ENCODE measurements around the gene RALGAPB. TPM values are rescaled to one million over a fixed set of nuclear protein-coding genes. Genes with fewer than 3 reads are reported as not detected.
A peak's percentile ranks its signal among the peaks of the same experiment; 100 is the strongest.

The RALGAPB gene
- total and polyA plus RNA-seq, 2 of the 13 experiments (the other 11 are each of a cell fraction or from before 2014, with no cell fraction given), result 17.6 to 30.6 TPM

- TF ChIP-seq, protein P1, sequence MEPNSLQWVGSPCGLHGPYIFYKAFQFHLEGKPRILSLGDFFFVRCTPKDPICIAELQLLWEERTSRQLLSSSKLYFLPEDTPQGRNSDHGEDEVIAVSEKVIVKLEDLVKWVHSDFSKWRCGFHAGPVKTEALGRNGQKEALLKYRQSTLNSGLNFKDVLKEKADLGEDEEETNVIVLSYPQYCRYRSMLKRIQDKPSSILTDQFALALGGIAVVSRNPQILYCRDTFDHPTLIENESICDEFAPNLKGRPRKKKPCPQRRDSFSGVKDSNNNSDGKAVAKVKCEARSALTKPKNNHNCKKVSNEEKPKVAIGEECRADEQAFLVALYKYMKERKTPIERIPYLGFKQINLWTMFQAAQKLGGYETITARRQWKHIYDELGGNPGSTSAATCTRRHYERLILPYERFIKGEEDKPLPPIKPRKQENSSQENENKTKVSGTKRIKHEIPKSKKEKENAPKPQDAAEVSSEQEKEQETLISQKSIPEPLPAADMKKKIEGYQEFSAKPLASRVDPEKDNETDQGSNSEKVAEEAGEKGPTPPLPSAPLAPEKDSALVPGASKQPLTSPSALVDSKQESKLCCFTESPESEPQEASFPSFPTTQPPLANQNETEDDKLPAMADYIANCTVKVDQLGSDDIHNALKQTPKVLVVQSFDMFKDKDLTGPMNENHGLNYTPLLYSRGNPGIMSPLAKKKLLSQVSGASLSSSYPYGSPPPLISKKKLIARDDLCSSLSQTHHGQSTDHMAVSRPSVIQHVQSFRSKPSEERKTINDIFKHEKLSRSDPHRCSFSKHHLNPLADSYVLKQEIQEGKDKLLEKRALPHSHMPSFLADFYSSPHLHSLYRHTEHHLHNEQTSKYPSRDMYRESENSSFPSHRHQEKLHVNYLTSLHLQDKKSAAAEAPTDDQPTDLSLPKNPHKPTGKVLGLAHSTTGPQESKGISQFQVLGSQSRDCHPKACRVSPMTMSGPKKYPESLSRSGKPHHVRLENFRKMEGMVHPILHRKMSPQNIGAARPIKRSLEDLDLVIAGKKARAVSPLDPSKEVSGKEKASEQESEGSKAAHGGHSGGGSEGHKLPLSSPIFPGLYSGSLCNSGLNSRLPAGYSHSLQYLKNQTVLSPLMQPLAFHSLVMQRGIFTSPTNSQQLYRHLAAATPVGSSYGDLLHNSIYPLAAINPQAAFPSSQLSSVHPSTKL (CRISPR knock-in tag; IDR thresholded peaks at IDR 0.05), result no peak
- no peak for TF ChIP-seq NR2C2 (CRISPR knock-in tag; IDR thresholded peaks at IDR 0.05; ENCODE audit: borderline replicate concordance)
- TF ChIP-seq FOXO4 (CRISPR knock-in tag; conservative IDR thresholded peaks at IDR 0.05), result no peak
- TF ChIP-seq ATM (IDR thresholded peaks at IDR 0.05; ENCODE audit: borderline replicate concordance), result no peak
- no peak for TF ChIP-seq XBP1 (CRISPR knock-in tag; IDR thresholded peaks at IDR 0.05)
- TF ChIP-seq E2F5 (CRISPR knock-in tag; conservative IDR thresholded peaks at IDR 0.05), result 0 out of 2 replicates have a peak, but pooled peaks have one; percentile 9
- no peak for TF ChIP-seq HNRNPK (IDR thresholded peaks at IDR 0.05; ENCODE audit: low read depth, low read length, poor library complexity, severe bottlenecking)
- TF ChIP-seq ZNF687 (CRISPR knock-in tag; IDR thresholded peaks at IDR 0.05), result peak; percentile 83; the same call in 1 of the 2 replicates
- no peak for TF ChIP-seq SKIL (CRISPR knock-in tag; IDR thresholded peaks at IDR 0.05; ENCODE audit: borderline replicate concordance)
- no peak for TF ChIP-seq ZNF513 (CRISPR knock-in tag; conservative IDR thresholded peaks at IDR 0.05)
- no peak for TF ChIP-seq ZMYM2 (CRISPR knock-in tag; IDR thresholded peaks at IDR 0.05)
- no peak for TF ChIP-seq GATA4 (IDR thresholded peaks at IDR 0.05; ENCODE audit: borderline replicate concordance, low read depth)
- no peak for TF ChIP-seq ZNF282 (IDR thresholded peaks at IDR 0.05; ENCODE audit: partially characterized antibody)
- no peak for TF ChIP-seq ZNF484 (CRISPR knock-in tag; IDR thresholded peaks at IDR 0.05; ENCODE audit: borderline replicate concordance, low read depth)
Observed at GRCh38 chr20:38586181-38586525, 113.5 kb downstream of the RALGAPB start (continued).
